GM18519 (cell line): ENCODE results near the gene TSHZ2.
"Not testable (repeated sequence)": the region's sequence is repeated elsewhere in the genome, so short reads cannot be mapped to it uniquely, and the experiment has no call there.

Experiments used
- ATAC-seq: cut with Tn5 transposase; IDR thresholded peaks from one replicate; pipeline ENCODE4 v1.9.1; 2021; ENCODE audit warnings: mild to moderate bottlenecking, moderate library complexity; ENCODE audit not compliant: unreplicated experiment, low FRiP score

The TSHZ2 gene

DNA sequence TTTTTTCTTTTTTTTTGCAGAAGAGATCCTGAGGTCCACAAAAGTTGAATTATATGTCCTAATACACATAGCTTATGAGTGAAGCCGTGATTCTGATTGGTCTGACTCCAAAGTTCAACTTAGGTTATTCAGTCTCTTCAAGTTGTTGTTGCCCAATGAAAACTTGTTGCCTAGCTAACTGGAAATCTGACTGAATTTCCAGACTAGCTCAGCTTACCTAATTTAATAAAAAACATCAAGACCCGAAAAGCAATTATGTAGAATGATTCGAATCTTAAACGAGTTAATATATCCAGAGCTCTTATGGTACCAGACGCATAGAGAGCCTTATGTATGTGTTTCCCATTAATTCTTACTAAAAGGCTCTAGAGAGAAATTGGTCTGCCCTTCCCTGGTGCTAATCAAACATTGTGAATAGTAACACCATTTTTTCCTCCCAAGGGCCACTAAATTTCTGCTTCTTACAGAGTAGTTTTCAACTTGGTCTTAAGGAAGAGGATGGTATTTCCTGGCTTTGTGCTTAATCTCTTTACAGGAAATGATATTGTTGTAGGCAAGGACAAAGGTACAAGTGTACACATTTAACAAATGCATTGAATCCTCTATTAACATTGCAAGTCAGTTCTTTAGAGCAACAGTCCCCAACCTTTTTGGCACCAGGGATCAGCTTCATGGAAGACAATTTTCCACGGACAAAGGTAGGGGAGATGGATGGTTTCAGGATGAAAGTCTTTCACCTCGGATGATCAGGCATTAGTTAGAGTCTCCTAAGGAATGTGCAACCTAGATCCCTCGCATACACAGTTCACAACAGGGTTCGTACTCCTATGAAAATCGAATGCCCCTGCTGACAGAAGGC, 107.9 kb downstream of the TSHZ2 start:
- ATAC-seq = no peak

DNA sequence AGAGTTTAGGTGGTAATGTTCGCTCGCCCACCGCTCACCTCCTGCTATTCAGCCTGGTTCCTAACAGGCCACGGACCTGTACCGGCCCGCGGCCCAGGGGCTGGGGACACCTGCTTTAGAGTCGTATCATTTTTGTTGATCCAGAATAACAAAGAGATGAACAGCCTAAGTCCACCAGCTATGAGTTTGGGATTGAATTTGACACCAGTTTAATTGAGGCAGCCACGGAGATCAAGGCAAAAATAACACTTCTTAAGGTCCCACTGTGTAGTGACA, 108.5 kb downstream of the TSHZ2 start:
- no peak for ATAC-seq

DNA sequence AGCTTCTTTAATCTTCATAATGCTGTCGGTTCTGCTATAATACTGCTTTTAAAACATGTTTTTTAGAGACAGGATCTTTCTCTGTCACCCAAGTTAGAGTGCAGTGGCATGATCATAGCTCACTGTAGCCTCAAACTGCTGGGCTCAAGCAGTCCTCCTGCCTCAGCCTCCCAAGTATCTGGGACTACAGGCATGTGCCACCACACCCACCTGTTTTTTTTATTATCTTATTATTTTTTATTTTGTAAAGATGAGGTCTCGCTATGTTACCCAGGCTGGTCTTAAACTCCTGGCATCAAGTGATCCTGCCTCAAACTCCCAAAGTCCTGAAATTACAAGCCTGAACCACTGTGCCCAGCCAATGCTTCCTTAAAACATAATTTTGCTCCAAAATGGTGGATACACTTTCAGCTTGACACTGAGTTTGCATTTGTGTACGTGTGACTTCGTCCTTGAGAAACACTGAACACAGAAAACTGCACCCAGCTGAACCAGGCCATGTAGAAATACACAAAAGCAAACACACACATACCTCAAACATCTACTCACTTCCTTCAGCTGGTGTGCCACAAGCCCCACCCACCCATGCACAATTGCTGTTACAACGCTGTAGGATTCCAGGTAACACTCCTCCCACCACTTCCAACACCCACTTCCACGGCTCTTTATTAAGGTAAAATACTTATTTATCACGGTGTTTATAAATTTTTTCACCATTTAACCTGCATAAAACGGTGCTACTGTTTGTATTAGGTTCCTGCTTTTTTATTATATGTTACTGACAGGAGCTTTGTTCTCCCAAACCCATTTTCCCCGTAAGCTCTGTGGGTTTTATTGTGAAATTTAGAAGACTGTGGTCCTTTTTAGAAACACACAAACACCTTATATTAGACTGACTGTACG, 109.1 kb downstream of the TSHZ2 start:
- no peak for ATAC-seq

DNA sequence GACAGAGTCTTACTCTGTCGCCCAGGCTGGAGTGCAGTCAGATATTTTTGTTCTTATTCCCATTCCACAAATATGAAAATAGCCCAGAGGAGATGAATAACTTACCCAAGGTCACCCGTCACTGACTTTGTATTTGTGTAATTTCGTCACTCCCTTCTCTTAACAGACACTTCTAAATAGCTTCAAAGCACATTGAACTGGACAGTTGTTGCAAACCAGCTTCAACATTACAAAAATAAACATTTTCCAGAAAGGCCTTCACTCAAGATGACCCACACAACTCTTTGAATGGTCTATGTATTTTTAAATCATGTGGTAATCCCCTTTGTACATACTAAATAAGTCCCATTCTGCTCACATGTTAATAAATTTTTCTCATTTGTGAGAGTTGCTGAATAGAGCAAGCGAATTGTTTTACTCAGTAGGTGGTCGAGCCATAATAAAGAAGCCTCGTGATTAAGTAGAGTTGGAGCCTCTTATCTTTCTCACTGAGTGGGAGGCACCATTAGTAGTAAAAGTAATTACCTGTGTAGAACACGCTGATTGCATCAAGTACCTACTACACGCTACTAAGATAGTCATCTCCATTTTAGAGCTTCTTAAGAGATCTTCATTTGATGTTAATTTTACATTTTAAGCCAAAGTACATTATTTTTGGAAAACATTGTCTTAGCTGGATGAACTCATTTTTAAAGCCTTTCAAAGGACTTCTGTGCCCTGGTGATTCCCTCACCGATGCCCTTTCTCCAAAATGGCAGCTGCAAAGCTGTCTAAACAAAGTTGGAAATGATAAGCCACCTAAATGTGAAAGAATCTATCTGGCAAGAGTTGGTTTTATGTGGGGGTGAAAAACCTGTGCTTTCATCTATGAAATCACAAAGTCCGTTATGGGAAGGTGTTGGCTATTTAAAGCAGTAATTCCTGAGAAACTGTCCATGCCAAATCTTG, 110.0 kb downstream of the TSHZ2 start:
- ATAC-seq = no peak

DNA sequence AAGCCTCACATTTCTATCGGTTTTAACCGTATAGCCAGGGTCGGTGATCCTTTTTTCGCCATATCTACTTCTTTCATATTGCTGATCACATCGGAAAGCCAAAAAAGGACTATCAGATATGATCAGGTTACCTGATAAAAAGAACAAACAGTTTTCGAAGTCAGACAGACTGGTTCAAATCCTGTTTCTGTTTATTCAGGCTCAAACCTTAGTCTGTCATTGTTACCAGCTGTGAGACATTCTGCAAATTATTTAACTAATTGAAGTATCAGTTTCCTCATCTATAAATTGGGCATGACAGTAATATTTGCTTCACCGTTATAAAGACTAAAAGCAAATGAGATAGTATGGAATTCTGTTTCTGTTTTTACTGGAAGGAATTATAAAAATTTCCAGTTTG, 111.3 kb downstream of the TSHZ2 start:
- ATAC-seq = no peak

DNA sequence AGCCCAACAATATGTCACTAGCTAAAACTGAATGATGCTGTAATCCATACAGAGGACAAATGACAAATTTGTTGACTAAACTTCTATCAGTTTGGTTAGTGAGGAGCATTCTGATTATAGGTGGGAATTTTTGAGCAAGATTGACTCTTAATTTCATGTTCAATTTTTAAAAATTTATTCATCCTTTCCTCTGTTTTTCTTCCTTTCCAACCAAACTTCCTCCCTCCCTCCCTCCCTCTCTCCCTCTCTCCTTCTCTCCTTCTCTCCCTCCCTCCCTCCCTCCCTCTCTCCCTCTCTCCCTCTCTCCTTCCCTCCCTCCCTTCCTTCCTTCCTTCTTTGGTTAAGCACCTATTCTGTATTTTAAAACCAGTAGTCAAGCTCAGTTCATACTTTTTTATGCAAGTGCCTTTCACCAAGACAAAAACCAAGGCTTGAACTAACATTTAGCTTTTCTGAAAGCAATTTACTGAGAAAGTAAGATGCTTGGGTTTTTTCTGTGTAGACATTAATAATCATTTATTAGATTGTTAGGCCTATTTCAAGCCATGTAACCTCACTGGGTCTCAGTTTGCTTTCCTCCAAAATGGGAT, 112.3 kb downstream of the TSHZ2 start:
- no peak for ATAC-seq

DNA sequence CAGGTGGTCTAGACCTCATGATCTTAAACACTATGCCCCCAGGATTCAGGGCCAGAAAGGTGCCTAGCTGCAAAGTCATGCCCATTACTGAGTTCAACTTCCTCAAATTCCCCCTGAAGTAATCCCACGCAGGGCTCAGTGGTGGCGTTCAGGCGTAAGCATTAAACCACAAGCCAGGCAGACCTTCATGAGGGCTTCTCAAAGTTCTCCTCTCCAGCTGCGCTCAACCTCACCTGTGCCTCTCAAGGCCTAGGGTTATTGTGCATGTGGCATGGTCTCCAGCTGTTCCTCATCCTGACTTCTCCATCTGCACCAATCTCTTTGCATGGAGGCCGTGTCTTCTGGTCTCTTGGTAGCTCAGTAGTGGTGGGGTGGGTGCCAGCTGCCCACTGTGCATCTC, 113.6 kb downstream of the TSHZ2 start:
- ATAC-seq = no peak

DNA sequence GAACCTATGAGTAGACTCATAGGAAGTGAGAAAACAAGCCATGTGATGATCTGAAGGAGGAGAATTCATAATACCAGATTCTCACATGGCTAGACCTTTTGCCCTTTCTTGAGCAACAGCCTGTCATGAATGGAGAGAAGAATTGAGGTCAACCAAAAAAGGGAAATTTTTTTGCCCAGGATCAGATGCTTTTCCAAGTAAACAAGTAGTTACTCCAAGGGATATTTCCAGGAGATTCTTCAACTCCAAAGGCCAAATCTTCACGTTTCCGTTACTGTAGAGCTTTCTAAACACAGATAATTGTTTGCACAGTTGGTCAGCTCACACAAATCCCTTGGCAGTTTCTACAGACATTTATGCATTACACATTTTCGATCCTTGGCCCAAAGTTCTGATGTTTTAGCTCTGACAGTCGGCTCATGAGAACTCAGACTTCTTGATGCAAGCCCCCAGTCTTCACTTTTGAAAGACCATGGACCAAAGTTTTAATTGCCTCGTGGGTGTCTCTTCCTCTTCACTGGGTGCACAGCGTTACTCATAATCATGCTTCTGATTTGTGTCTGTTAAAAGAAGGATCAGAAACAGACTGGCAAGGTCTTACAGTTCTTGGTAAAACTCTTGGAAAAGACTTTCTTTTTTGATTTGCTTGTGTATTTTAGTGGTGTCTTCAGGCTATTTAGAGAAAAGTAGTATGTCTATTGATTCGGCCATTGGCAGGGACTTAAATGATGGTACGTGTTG, 115.0 kb downstream of the TSHZ2 start:
- no peak for ATAC-seq

DNA sequence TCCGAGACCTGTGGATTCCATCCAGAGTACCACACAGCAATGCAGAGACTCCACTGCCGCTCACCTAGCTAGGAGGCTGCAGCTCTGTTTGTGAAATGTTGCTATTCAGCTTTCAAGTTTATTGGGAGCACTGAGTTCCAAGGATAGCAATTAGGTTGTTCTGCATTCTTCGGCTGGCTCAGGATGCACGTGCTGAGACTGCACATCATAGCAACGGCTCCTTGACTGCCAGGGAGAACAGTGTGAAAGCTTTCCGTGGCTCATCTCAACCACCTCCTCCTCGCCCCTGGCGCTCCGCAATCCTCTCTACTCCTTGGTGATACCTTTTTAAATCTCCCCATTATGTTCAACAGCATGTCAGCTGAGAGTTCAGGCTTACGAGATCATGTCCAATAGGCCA, 116.6 kb downstream of the TSHZ2 start:
- no peak for ATAC-seq

DNA sequence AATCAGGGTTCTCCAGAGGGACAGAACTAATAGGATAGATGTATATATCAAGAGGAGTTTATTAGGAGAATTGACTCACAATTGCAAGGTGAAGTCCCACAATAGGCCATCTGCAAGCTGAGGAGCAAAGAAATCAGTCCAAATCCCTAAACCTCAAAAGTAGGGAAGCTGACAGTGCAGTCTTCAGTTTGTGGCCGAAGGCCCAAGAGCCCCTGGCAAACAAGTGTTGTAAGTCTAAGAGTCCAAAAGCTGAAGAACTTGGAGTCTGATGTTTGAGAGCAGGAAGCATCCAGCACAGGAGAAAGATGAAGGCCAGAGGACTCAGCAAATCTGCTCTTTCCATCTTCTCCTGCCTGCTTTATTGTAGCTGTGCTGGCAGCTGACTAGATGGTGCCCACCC, 117.7 kb downstream of the TSHZ2 start:
- ATAC-seq = not testable (repeated sequence)

DNA sequence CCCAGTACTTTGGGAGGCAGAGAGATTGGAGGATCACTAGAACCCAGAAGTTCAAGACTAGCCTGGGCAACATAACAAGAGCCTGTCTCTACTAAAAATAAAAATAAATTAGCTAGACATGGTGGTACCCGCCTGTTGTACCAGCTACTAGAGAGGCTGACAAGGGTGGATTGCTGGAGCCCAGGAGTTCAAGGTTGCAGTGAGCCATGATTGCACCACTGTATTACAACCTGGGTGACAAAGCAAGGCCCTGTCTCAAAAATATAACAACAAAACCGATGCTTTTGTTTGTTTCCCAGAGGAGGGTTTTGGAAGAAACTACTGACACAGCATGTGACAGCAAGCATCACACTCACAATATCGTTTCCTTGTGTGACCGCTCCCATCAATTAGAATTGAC, 119.6 kb downstream of the TSHZ2 start:
- ATAC-seq = no peak

DNA sequence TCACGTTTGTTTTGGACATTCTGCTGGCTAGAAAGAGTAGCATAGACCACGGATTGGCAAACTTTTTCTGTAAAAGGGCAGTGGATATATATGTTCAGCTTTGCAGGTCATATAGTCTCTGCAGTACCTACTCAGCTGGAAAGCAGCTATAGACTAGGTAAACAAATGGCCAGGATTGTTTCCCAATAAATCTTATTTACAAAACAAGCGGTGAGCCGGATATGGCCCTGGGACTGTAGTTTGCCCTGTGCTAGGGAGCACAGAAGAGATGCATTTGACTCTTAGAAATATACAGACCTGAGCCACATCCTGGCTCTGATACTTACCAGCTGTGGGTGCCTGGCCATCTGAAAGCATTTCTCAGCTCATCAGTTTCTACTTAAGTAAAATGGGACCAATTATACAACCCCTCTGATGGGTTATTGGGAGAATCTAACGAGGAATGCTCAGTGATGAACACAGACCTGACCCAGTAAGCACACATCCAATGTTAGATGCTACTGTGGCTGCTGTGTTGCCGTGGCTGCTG, 120.7 kb downstream of the TSHZ2 start:
- ATAC-seq = no peak

DNA sequence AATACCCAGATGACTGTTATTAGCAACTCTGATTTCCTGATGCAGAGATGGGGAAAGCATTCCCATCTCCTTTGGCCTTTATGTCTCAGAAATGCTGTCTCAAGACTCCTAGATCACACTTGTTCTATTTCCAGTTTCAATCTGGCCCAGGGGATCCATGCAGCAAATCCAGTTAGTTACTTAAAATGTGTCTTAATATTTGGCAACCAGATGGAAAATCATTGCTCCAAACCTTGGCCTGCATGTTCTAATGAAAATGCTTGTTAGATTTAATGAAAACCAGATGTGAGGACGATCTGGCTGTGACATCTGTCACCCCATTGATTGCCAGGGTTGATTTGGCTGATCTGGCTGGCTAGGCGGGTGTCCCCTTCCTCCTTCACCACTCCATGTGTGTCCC, 125.2 kb downstream of the TSHZ2 start:
- ATAC-seq = no peak

DNA sequence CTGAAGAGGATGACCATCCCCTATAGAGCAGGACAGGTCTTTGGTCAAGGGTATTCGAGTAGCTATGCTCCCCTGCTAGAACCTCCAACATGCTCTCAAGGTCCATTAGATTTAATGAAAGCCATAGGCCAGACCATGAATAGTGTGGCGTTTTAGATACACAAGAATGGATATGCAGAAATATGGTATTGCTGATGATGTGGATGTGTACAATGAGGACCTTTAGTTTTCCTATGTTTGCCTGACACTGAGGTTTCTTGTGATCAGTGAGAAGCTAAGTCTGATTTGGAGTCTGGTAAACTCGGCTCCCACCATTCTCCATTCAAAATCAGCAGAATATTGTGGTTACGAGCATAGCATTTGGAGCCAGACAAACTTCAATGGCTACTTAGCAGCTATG, 125.6 kb downstream of the TSHZ2 start:
- ATAC-seq = no peak

DNA sequence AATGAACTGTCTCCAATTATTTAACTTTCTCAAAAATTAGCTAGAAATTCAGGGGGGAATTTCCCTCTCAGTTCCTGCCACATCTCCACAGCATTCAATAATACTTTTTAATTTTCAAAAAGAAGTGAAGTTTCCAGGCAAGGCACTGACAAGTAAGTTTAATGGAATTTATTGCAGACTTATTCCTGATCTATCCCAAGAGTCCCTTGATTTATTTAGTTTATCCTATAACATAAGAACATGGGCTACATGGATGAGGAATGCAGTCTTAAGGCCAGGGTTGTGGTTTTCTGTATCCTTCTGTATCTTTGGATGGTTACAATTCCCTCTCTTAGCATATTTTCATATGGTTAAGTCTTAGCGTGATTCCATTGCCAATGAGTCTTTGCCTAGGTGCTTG, 126.5 kb downstream of the TSHZ2 start:
- ATAC-seq = no peak

DNA sequence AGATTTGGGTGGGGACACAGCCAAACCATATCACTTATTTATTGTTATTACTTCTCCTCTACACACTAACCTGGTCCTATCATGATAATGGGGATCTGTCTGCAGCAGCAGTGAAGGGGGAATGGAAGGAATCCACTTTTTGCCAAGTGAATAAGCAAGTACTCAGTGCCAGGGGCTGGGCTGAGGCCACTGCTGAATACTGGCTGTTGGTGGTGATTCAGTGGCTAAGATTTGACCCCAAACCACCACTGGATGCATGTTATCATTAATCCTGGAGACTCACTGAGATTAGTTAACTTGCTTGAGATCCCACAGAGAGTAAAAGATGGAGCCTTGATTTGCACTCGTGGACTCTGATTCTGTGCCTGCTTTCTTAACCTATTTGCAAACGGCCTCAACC, 127.7 kb downstream of the TSHZ2 start:
- ATAC-seq = no peak

DNA sequence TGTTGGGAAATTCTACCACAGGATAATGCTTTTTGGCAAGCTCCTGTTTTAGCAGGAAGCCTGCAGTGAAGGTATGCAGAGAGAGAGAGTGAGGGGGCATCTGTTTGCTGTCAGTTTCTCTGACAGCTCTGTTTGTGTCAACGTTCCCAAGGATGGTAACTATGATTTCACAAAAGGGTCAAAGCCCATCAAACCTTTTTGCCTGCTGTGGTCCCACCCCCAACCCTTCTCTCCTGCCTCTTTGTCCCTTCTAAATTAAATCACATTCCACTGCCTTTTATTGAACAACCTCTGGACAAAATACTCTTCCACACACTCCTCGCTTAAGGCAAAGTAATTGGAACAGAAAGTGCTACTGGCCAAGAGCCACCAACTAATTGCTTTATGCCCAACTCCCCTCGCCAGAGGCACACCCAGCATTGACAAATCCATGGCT, 128.3 kb downstream of the TSHZ2 start:
- no peak for ATAC-seq

DNA sequence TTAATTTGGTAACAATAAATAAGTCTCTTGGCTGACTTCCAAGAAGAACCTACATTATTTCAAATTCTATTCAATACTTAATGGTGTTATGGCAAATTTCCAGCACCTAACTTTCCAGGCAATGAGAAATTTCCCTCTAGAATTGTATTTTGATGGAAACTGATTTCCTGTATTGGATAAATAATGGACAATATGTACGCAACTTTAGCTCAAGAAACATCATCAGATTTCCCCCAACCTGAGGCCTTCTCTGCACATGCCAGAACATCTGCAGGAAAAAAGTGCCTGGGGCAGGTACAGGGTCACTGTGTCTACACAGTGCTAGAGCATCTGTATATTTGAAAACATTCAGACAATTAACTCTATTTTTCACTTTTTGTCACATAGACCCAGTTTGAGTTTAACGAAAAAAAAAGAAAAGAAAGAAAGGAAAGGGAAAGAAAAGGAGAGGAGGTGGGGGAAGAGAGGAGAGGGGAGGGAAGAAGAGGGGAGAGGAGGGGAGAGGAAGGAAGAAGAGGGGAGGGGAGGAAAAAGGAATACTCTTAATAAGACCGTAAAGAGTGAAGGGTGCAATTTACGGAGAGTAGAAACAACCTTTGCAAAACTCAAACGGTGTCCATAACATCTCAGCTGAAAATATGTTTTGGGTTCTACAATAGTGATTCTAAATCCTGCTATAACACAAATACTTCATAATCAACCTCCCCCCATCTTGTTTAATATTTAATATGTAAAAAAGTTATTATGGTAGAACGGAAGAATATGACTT, 130.0 kb downstream of the TSHZ2 start:
- ATAC-seq = no peak

DNA sequence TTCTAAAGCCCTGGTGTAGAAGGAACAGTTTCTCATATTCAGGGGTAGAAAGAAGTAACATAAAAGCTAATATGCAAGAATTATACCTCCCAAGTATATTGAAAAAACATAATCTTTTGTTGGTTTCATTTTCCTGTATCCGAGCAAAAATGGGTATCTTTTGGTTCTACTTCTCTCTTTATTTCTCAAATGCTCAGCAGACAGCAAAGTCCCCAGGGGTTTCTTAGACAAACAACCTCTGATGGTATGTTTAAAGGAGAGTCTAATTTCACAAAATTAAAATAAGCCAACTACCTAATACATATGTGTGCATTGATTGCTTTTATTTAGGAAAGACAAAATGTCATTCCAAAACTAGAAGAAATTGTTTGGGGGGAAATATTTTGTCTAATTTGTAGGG, 131.0 kb downstream of the TSHZ2 start:
- no peak for ATAC-seq
